Osteoblast (primary cell): ENCODE results near the gene DMRTC2. TPM values are rescaled to one million over a fixed set of nuclear protein-coding genes. Genes with fewer than 3 reads are reported as not detected.

Experiments
- DNase-seq: peaks from one replicate; pipeline ENCODE4 v3.0.0; 2011; ENCODE audit warnings: low spot score, mixed read lengths; ENCODE audit not compliant: insufficient read length; ENCODE audit errors: missing footprints
- H2AFZ ChIP-seq: 2 replicates; pipeline ENCODE4 v1.6.0; 2011; ENCODE audit warnings: mild to moderate bottlenecking, low read length
- H3K27ac ChIP-seq: 2 replicates; pipeline ENCODE4 v1.5.1; 2011; ENCODE audit warnings: mild to moderate bottlenecking, low read depth, low read length, moderate library complexity
- H3K27me3 ChIP-seq: 2 replicates; pipeline ENCODE4 v1.6.0; 2012; ENCODE audit warnings: mild to moderate bottlenecking, control low read depth, inconsistent platforms, low read length, moderate library complexity; ENCODE audit not compliant: insufficient read depth
- H3K36me3 ChIP-seq: 2 replicates; pipeline ENCODE4 v1.5.1; 2011; ENCODE audit warnings: mild to moderate bottlenecking, low read length, control low read depth, moderate library complexity; ENCODE audit not compliant: insufficient read depth
- H3K4me1 ChIP-seq: 2 replicates; pipeline ENCODE4 v1.5.1; 2011; ENCODE audit warnings: mild to moderate bottlenecking, low read length, control low read depth, moderate library complexity; ENCODE audit not compliant: insufficient read depth
- H3K4me2 ChIP-seq: 2 replicates; pipeline ENCODE4 v1.6.0; 2011; ENCODE audit warnings: mild to moderate bottlenecking, low read length; ENCODE audit not compliant: insufficient read depth
- H3K4me3 ChIP-seq: fragments of 200-600 bp; sonication (generic); 3 replicates; pipeline ENCODE4 v1.5.1; 2012; ENCODE audit warnings: mild to moderate bottlenecking, low read length, inconsistent platforms; ENCODE audit not compliant: insufficient read depth
- H3K79me2 ChIP-seq: 2 replicates; pipeline ENCODE4 v1.6.0; 2012; ENCODE audit warnings: mild to moderate bottlenecking, low read length, control low read depth, inconsistent platforms; ENCODE audit not compliant: insufficient read depth
- H3K9me3 ChIP-seq: 2 replicates; pipeline ENCODE4 v1.5.1; 2011; ENCODE audit warnings: low read depth, low read length, control low read depth
- H4K20me1 ChIP-seq: 2 replicates; pipeline ENCODE4 v1.6.0; 2012; ENCODE audit warnings: mild to moderate bottlenecking, low read length, control low read depth; ENCODE audit not compliant: insufficient read depth
- total RNA-seq: library from RNA; depleted of rRNA; stranded (reverse); fragments of >200 nt; gene quantifications from 2 replicates; pipeline ENCODE4 v1.2.3, GENCODE V29; 2012
- TF ChIP-seq, protein P1 (sequence below): IDR thresholded peaks from 2 replicates; pipeline ENCODE4 v1.5.1; 2011; ENCODE audit warnings: mild to moderate bottlenecking, low read depth, low read length, moderate library complexity; ENCODE audit errors: extremely low read depth

DMRTC2 gene
- total RNA-seq, 1 donor = not detected

DNA sequence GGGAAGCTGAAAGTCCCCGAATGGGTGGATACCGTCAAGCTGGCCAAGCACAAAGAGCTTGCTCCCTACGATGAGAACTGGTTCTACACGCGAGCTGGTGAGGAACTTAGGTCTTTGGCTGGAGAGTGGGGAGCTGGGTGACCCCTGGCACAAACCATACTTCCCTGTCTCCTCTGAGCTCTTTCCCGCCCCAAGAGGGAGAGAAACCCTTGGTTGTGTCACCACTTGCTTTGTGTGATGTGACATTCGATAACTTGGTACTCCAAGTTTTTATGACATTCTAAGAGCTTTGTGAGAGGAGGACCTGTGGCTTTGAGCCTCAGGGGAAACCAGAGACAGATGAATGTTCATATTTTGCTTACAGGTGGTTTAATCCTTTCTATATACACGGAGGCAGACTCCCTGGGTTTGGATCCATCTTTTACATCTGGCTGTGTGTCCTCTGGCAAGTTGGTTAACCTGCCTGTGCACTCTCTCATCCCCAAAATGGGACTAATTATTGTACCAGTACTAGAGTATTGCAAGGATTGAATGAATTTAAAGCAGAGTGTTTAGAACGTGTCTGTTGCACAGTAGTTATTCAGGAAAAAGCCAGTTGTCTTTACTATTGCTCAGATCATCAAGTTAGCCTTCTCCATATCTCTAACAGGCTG is 16.4 kb downstream of the DMRTC2 start:
- peaks cover 46% of the 10 kb centered on the region for H4K20me1 ChIP-seq
- TF ChIP-seq, protein P1, sequence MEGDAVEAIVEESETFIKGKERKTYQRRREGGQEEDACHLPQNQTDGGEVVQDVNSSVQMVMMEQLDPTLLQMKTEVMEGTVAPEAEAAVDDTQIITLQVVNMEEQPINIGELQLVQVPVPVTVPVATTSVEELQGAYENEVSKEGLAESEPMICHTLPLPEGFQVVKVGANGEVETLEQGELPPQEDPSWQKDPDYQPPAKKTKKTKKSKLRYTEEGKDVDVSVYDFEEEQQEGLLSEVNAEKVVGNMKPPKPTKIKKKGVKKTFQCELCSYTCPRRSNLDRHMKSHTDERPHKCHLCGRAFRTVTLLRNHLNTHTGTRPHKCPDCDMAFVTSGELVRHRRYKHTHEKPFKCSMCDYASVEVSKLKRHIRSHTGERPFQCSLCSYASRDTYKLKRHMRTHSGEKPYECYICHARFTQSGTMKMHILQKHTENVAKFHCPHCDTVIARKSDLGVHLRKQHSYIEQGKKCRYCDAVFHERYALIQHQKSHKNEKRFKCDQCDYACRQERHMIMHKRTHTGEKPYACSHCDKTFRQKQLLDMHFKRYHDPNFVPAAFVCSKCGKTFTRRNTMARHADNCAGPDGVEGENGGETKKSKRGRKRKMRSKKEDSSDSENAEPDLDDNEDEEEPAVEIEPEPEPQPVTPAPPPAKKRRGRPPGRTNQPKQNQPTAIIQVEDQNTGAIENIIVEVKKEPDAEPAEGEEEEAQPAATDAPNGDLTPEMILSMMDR = no peak
- peaks cover 59% of the 10 kb centered on the region for H3K79me2 ChIP-seq

DNA sequence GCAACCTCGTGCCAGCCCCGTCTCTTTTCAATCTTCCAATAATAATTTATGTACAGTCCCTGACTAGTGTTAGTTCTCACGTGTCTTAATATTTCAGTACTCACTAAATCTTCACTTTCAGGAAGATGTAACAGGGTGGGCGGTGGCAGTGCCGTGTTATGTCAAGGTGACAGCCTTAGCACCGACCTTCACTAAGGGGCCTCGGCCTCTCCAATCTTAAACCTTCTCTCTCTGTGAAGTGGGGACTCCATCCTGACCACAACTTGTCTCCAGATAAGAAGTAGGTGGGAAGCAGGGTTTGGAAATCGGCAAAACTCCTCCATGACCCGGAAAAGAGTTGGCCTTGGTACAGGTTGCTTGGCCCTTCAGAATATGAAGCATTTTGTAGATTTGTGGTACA is 17.0 kb downstream of the DMRTC2 start:
- peak; percentile 77 for DNase-seq
- Histone ChIP-seq H2AFZ (no peak overlapping the region), H3K4me3 (peak overlapping the region; percentile 93), H3K9me3 (no peaks in the 10 kb centered on the region), H3K4me1 (peaks cover 28% of the 10 kb centered on the region), H3K4me2 (peak overlapping the region; percentile 97), H4K20me1 (peaks cover 50% of the 10 kb centered on the region), H3K79me2 (peaks cover 63% of the 10 kb centered on the region), H3K27ac (no peak overlapping the region), H3K27me3 (peaks cover 3% of the 10 kb centered on the region), H3K36me3 (peaks cover 56% of the 10 kb centered on the region)
- TF ChIP-seq, protein P1 = no peak

More for the DNA sequence above, 16.4 kb downstream of the DMRTC2 start:
- Histone ChIP-seq H3K36me3 (peaks cover 52% of the 10 kb centered on the region), H3K4me3 (peak overlapping the region; percentile 93), H3K4me2 (peak overlapping the region; percentile 97), H2AFZ (no peak overlapping the region), H3K27me3 (peaks cover 3% of the 10 kb centered on the region), H3K4me1 (peaks cover 28% of the 10 kb centered on the region), H3K27ac (peak overlapping the region; percentile 95), H3K9me3 (no peaks in the 10 kb centered on the region)
- no peak for DNase-seq

DNA sequence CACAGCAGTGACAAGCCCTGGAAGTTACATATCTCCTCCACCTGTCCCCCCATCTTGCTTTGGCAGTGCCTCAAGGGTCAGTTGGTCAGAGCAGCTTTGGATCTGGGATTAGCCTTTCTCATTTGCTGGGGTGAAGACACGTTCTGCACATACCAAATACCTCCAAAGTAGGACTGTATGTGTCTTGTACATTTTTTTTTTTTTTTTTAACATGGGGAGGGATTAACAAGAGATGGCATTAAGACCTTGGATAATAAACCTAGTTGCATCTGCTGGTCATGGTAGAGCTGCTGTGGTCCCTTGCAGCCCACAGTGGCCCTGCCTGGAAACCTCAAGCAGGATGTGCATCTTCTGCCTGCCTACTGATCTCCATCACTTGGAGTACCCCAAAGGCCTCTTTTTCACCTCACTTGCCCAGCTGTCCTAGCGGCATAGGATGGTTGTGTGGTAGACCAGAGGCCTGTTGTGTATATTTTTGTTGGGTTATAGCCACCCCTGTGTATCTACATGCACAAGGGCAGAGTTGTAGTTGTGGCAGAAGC is 17.7 kb downstream of the DMRTC2 start:
- H3K4me3 ChIP-seq = peak overlapping the region; percentile 24
- H3K36me3 ChIP-seq = peaks cover 58% of the 10 kb centered on the region
- TF ChIP-seq, protein P1 = no peak
- H3K4me1 ChIP-seq = peaks cover 28% of the 10 kb centered on the region
- H3K79me2 ChIP-seq = peaks cover 70% of the 10 kb centered on the region
- H2AFZ ChIP-seq = no peak overlapping the region
- peaks cover 56% of the 10 kb centered on the region for H4K20me1 ChIP-seq
- H3K9me3 ChIP-seq = no peaks in the 10 kb centered on the region
- no peak overlapping the region for H3K27ac ChIP-seq
- H3K27me3 ChIP-seq = peaks cover 3% of the 10 kb centered on the region
- peak; percentile 76 for DNase-seq
- peak overlapping the region; percentile 97 for H3K4me2 ChIP-seq

DNA sequence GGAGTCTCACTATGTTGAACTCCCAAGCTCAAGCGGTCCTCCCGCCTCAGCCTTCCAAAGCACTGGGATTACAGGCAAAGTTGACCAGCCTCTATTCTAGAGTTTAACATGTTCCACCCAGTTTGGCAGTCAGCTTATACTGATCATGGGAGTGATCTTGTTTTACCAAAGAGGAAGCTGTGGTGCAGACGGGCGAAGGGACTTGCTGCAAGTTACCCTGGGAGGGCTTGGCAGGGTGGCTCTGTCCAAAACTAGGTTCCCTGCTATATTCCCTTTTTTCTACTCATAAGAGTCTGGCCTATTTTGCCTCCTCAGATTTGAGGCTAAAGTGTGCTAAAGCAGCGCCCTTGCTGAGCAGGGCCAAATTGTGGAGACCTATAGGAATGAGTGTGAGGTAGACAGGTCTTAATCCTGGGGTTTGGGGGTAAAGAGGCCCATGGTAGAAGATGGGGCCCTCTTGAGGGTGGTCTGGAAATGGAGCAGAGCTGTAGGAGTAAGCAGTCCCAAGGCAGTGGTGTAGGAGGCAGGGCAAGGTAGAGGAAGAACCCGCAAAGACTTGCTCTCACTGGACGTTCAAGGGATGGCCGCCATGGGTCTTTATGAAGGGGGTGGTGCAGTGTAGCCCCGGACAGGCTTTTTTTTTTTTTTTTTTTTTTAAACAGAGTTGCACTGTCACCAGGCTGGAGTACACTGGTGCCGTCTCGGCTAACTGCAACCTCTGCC is 18.5 kb downstream of the DMRTC2 start:
- Histone ChIP-seq H4K20me1 (peaks cover 64% of the 10 kb centered on the region), H3K36me3 (peaks cover 67% of the 10 kb centered on the region), H3K79me2 (peaks cover 78% of the 10 kb centered on the region)

More for the DNA sequence above, 18.5 kb downstream of the DMRTC2 start:
- TF ChIP-seq, protein P1 = no peak
- H3K4me1 ChIP-seq = peaks cover 28% of the 10 kb centered on the region
- H3K4me3 ChIP-seq = no peak overlapping the region
- H2AFZ ChIP-seq = no peak overlapping the region
- no peaks in the 10 kb centered on the region for H3K27me3 ChIP-seq
- no peak for DNase-seq
- no peak overlapping the region for H3K27ac ChIP-seq
- peak overlapping the region; percentile 97 for H3K4me2 ChIP-seq
- no peaks in the 10 kb centered on the region for H3K9me3 ChIP-seq
